Measurements from ENCODE around the gene AMFR.

Gene AMFR

DNA sequence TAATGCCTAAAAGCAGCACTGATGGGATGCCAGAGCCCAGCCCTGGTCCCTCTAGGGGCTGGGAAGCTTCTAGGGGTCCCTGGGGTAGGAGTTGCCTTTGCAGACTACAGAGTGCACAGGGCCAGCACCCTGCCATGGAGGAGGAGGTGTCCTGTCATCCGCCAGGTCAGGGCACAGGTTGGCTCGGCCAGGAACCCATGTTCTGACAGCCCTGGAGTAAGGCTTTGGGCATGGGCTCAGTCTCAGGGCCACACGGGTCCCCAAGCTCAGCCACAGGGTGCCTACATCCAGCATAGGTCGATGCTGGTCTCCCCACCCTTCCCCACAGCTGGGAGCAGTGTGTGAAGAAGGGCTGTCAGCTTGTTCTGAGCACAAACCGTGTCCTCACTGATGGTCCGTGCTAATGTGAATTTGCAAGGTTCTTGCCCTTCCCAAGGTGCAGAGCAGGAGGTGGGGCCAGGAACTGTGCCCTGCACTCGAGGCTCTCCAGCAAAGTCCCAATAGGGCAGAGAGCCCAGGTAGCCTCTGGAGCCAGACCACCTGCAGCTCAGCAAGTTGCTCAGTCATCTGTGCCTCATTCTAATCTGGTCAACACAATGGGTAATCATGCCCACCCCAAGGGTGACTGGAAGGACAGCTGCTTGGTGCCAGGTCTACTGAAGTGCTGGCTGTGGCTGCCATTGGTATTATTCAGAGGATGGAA is 72.8 kb downstream of the AMFR start:
- TF ChIP-seq ZNF571 (tag by site-specific recombination; IDR thresholded peaks at IDR 0.05): no peak
- TF ChIP-seq, protein P1, sequence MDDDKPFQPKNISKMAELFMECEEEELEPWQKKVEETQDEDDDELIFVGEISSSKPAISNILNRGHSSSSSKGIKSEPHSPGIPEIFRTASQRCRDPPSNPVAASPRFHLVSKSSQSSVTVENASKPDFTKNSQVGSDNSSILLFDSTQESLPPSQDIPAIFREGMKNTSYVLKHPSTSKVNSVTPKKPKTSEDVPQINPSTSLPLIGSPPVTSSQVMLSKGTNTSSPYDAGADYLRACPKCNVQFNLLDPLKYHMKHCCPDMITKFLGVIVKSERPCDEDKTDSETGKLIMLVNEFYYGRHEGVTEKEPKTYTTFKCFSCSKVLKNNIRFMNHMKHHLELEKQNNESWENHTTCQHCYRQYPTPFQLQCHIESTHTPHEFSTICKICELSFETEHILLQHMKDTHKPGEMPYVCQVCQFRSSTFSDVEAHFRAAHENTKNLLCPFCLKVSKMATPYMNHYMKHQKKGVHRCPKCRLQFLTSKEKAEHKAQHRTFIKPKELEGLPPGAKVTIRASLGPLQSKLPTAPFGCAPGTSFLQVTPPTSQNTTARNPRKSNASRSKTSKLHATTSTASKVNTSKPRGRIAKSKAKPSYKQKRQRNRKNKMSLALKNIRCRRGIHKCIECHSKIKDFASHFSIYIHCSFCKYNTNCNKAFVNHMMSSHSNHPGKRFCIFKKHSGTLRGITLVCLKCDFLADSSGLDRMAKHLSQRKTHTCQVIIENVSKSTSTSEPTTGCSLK (tag by site-specific recombination; IDR thresholded peaks at IDR 0.05): no peak
- TF ChIP-seq ZNF791 (tag by site-specific recombination; IDR thresholded peaks at IDR 0.05): no peak
- no peak for TF ChIP-seq EGR2 (tag by site-specific recombination; IDR thresholded peaks at IDR 0.05; ENCODE audit: low read depth)
- TF ChIP-seq OSR2 (tag by site-specific recombination; IDR thresholded peaks at IDR 0.05): no peak
- no peak for TF ChIP-seq KLF8 (tag by site-specific recombination; IDR thresholded peaks at IDR 0.05)
- TF ChIP-seq, protein P2, sequence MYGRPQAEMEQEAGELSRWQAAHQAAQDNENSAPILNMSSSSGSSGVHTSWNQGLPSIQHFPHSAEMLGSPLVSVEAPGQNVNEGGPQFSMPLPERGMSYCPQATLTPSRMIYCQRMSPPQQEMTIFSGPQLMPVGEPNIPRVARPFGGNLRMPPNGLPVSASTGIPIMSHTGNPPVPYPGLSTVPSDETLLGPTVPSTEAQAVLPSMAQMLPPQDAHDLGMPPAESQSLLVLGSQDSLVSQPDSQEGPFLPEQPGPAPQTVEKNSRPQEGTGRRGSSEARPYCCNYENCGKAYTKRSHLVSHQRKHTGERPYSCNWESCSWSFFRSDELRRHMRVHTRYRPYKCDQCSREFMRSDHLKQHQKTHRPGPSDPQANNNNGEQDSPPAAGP (tag by site-specific recombination; IDR thresholded peaks at IDR 0.05): no peak
- Histone ChIP-seq H3K27ac (ENCODE audit: extremely low read depth, low read depth, low read length) (no peak overlapping the region), H3K36me3 (ENCODE audit: control insufficient read depth in 2 of 2, insufficient read depth in 1 of 2, low read length in 2 of 2) (no peaks in the 10 kb centered on the region), H3K9me3 (ENCODE audit: control insufficient read depth, insufficient read depth, low read depth, low read length) (no peaks in the 10 kb centered on the region), H3K4me1 (ENCODE audit: control insufficient read depth, insufficient read depth, low read length) (peaks cover 4% of the 10 kb centered on the region), H3K4me3 (ENCODE audit: low read depth, low read length) (no peak overlapping the region)
- ChIA-PET POLR2A (interaction anchor here (0.6 kb wide), 1 partner anchor 194 kb away, joined by 5 read pairs; no protein-coding TSS in a partner anchor), CTCF (interaction anchor here (0.6 kb wide), 1 partner anchor 166 kb away, joined by 3 read pairs; no protein-coding TSS in a partner anchor)

DNA sequence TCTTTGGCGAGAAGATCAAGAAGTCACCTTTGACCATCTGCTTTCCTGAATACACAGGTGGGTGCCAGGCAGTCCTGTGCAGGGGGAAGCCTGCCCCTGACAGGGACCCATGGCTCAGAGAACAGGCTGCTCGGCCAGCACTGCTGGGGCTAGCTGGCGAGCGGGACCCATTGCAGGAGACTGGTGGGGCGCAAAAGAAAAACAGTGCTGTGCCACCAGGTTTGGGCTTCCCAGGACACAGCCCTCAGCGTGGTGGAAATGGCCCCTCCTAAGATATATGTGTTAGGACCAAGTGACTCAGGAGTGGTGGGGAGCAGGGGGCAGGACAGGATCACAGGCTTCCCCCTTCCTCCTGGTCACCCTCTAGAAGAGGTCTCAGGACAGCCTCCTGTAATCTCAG is 73.9 kb downstream of the AMFR start:
- Histone ChIP-seq H3K36me3 (ENCODE audit: control insufficient read depth in 2 of 2, insufficient read depth in 1 of 2, low read length in 2 of 2) (no peaks in the 10 kb centered on the region), H3K9me3 (ENCODE audit: control insufficient read depth, insufficient read depth, low read depth, low read length) (no peaks in the 10 kb centered on the region), H3K4me1 (ENCODE audit: control insufficient read depth, insufficient read depth, low read length) (no peaks in the 10 kb centered on the region), H3K27ac (ENCODE audit: extremely low read depth, low read depth, low read length) (no peak overlapping the region), H3K4me3 (ENCODE audit: low read depth, low read length) (no peak overlapping the region)
- ChIA-PET POLR2A (no interaction called here), CTCF (no interaction called here)
- TF ChIP-seq, protein P3, sequence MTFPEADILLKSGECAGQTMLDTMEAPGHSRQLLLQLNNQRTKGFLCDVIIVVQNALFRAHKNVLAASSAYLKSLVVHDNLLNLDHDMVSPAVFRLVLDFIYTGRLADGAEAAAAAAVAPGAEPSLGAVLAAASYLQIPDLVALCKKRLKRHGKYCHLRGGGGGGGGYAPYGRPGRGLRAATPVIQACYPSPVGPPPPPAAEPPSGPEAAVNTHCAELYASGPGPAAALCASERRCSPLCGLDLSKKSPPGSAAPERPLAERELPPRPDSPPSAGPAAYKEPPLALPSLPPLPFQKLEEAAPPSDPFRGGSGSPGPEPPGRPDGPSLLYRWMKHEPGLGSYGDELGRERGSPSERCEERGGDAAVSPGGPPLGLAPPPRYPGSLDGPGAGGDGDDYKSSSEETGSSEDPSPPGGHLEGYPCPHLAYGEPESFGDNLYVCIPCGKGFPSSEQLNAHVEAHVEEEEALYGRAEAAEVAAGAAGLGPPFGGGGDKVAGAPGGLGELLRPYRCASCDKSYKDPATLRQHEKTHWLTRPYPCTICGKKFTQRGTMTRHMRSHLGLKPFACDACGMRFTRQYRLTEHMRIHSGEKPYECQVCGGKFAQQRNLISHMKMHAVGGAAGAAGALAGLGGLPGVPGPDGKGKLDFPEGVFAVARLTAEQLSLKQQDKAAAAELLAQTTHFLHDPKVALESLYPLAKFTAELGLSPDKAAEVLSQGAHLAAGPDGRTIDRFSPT (tag by site-specific recombination; IDR thresholded peaks at IDR 0.05): no peak
- TF ChIP-seq ZNF214 (tag by site-specific recombination; IDR thresholded peaks at IDR 0.05; ENCODE audit: borderline replicate concordance) (no peak), MZF1 (tag by site-specific recombination; IDR thresholded peaks at IDR 0.05; ENCODE audit: borderline replicate concordance) (no peak), GLI4 (tag by site-specific recombination; IDR thresholded peaks at IDR 0.05) (no peak), KLF9 (tag by site-specific recombination; IDR thresholded peaks at IDR 0.05; ENCODE audit: low read depth) (no peak), ZNF544 (tag by site-specific recombination; IDR thresholded peaks at IDR 0.05) (no peak), ZNF114 (tag by site-specific recombination; IDR thresholded peaks at IDR 0.05) (no peak), ZNF776 (tag by site-specific recombination; IDR thresholded peaks at IDR 0.05; ENCODE audit: borderline replicate concordance) (no peak), ZNF510 (tag by site-specific recombination; IDR thresholded peaks at IDR 0.05; ENCODE audit: insufficient replicate concordance) (no peak)
- TF ChIP-seq, protein P4, sequence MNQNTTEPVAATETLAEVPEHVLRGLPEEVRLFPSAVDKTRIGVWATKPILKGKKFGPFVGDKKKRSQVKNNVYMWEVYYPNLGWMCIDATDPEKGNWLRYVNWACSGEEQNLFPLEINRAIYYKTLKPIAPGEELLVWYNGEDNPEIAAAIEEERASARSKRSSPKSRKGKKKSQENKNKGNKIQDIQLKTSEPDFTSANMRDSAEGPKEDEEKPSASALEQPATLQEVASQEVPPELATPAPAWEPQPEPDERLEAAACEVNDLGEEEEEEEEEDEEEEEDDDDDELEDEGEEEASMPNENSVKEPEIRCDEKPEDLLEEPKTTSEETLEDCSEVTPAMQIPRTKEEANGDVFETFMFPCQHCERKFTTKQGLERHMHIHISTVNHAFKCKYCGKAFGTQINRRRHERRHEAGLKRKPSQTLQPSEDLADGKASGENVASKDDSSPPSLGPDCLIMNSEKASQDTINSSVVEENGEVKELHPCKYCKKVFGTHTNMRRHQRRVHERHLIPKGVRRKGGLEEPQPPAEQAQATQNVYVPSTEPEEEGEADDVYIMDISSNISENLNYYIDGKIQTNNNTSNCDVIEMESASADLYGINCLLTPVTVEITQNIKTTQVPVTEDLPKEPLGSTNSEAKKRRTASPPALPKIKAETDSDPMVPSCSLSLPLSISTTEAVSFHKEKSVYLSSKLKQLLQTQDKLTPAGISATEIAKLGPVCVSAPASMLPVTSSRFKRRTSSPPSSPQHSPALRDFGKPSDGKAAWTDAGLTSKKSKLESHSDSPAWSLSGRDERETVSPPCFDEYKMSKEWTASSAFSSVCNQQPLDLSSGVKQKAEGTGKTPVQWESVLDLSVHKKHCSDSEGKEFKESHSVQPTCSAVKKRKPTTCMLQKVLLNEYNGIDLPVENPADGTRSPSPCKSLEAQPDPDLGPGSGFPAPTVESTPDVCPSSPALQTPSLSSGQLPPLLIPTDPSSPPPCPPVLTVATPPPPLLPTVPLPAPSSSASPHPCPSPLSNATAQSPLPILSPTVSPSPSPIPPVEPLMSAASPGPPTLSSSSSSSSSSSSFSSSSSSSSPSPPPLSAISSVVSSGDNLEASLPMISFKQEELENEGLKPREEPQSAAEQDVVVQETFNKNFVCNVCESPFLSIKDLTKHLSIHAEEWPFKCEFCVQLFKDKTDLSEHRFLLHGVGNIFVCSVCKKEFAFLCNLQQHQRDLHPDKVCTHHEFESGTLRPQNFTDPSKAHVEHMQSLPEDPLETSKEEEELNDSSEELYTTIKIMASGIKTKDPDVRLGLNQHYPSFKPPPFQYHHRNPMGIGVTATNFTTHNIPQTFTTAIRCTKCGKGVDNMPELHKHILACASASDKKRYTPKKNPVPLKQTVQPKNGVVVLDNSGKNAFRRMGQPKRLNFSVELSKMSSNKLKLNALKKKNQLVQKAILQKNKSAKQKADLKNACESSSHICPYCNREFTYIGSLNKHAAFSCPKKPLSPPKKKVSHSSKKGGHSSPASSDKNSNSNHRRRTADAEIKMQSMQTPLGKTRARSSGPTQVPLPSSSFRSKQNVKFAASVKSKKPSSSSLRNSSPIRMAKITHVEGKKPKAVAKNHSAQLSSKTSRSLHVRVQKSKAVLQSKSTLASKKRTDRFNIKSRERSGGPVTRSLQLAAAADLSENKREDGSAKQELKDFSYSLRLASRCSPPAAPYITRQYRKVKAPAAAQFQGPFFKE (tag by site-specific recombination; IDR thresholded peaks at IDR 0.05; ENCODE audit: borderline replicate concordance): no peak
- TF ChIP-seq, protein P5, sequence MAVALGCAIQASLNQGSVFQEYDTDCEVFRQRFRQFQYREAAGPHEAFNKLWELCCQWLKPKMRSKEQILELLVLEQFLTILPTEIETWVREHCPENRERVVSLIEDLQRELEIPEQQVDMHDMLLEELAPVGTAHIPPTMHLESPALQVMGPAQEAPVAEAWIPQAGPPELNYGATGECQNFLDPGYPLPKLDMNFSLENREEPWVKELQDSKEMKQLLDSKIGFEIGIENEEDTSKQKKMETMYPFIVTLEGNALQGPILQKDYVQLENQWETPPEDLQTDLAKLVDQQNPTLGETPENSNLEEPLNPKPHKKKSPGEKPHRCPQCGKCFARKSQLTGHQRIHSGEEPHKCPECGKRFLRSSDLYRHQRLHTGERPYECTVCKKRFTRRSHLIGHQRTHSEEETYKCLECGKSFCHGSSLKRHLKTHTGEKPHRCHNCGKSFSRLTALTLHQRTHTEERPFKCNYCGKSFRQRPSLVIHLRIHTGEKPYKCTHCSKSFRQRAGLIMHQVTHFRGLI (tag by site-specific recombination; IDR thresholded peaks at IDR 0.05): no peak
